Caco-2 (cell line): Measurements from ENCODE around the gene NT5C. TPM values are rescaled to one million over a fixed set of nuclear protein-coding genes. Genes with fewer than 3 reads are reported as not detected.

ENCODE experiments used
- BruUV-seq: library from RNA; stranded (reverse); fragments of 400-500 nt; replicated peaks from 2 replicates; lab custom pipeline; 2021; lab: Mats Ljungman, UMichigan
- CTCF ChIA-PET: fragments of 300-600 bp; sonication (Branson Sonifier 250); formaldehyde crosslinking; loops from one replicate; lab custom pipeline; 2022; ENCODE audit warnings: antibody characterized with exemption; lab: Charles Lee
- POLR2A ChIA-PET: fragments of 300-600 bp; sonication (Branson Sonifier 250); formaldehyde crosslinking; loops from one replicate; lab custom pipeline; 2022; ENCODE audit warnings: antibody characterized with exemption; lab: Charles Lee
- DNase-seq, 2 experiments: peaks; one replicate each; pipeline versions ENCODE4 v3.0.0 to v3.0.0-alpha.2; 2020 to 2022
- H3K27me3 ChIP-seq: replicated peaks from 2 replicates; pipeline ENCODE4 v1.6.0; 2011; ENCODE audit warnings: low read length; ENCODE audit not compliant: control insufficient read depth, insufficient read depth
- H3K36me3 ChIP-seq: 2 replicates; pipeline ENCODE4 v1.5.1; 2011; ENCODE audit warnings: low read length; ENCODE audit not compliant: control insufficient read depth, insufficient read depth
- H3K4me1 ChIP-seq: fragments of 250-450 bp; sonication (Bioruptor Pico); 2 replicates; pipeline ENCODE4 v1.5.1; 2020; ENCODE audit warnings: mild to moderate bottlenecking
- H3K4me3 ChIP-seq: 2 replicates; pipeline ENCODE4 v1.5.1; 2011; ENCODE audit warnings: low read depth, mild to moderate bottlenecking, control low read depth, low read length
- H3K9me3 ChIP-seq: fragments of 250-450 bp; sonication (Bioruptor Pico); 2 replicates; pipeline ENCODE4 v1.5.1; 2020; ENCODE audit warnings: mild to moderate bottlenecking, moderate library complexity
- H3K27ac Mint-ChIP-seq: one replicate; pipeline ENCODE4 v1.8.0; 2022; ENCODE audit warnings: mixed read lengths; ENCODE audit not compliant: unreplicated experiment
- H3K27me3 Mint-ChIP-seq: one replicate; pipeline ENCODE4 v1.8.0; 2022; ENCODE audit warnings: mixed read lengths; ENCODE audit not compliant: insufficient read depth, unreplicated experiment
- H3K36me3 Mint-ChIP-seq: one replicate; pipeline ENCODE4 v1.8.0; 2022; ENCODE audit warnings: mild to moderate bottlenecking, mixed read lengths; ENCODE audit not compliant: insufficient read depth, unreplicated experiment
- H3K4me1 Mint-ChIP-seq: one replicate; pipeline ENCODE4 v1.8.0; 2022; ENCODE audit warnings: low read depth, mixed read lengths; ENCODE audit not compliant: unreplicated experiment
- H3K4me3 Mint-ChIP-seq: one replicate; pipeline ENCODE4 v1.8.0; 2022; ENCODE audit warnings: mild to moderate bottlenecking, moderate library complexity, mixed read lengths; ENCODE audit not compliant: unreplicated experiment
- H3K9me3 Mint-ChIP-seq: one replicate; pipeline ENCODE4 v1.8.0; 2022; ENCODE audit warnings: mixed read lengths; ENCODE audit not compliant: unreplicated experiment
- CTCF ChIP-seq, 2 experiments: fragments of 200-600 bp in 1 of 2; IDR thresholded peaks; 1 replicate in 1 of 2; 2 replicates in 1 of 2; pipeline versions ENCODE4 v1.5.1 to v1.8.0; 2011 to 2022; ENCODE audit warnings: antibody characterized with exemption in 1 of 2, control low read depth in 1 of 2, inconsistent platforms in 1 of 2, low read depth in 1 of 2, low read length in 1 of 2, mild to moderate bottlenecking in 1 of 2, moderate library complexity in 1 of 2; ENCODE audit not compliant: insufficient read depth in 1 of 2, severe bottlenecking in 1 of 2, unreplicated experiment in 1 of 2
- intact Hi-C: fragments of 100-400 bp; cut with micrococcal nuclease; formaldehyde crosslinking; loops from one replicate; pipeline ENCODE4 v1.10.0; 2022; ENCODE audit not compliant: unreplicated experiment
- total RNA-seq: library from RNA; stranded (reverse); gene quantifications from 2 replicates; pipeline ENCODE4 v1.2.3, GENCODE V29; 2022

The NT5C gene
- total RNA-seq, 1 experiment from 2014 or later, result 68.4 TPM

GRCh38 chr17:75098861-75099260 lies 32.7 kb downstream of the NT5C start:
- POLR2A ChIA-PET, result no interaction called here
- Mint-ChIP-seq H3K9me3 (no peaks in the 10 kb centered on the region), H3K36me3 (peaks cover 54% of the 10 kb centered on the region), H3K27me3 (no peaks in the 10 kb centered on the region), H3K27ac (peak overlapping the region; percentile 95), H3K4me3 (no peak overlapping the region), H3K4me1 (peaks cover 25% of the 10 kb centered on the region)
- no peaks in the 10 kb centered on the region for H3K27me3 ChIP-seq
- no peak for DNase-seq
- no TSS peak for BruUV-seq
- no peaks in the 10 kb centered on the region for H3K9me3 ChIP-seq
- H3K4me3 ChIP-seq, result no peak overlapping the region
- no peak for TF ChIP-seq CTCF (IDR thresholded peaks at IDR 0.05; ENCODE audit: insufficient read depth in 1 of 2, low read depth in 1 of 2, low read length in 1 of 2, severe bottlenecking in 1 of 2, unreplicated experiment in 1 of 2)
- CTCF ChIA-PET, result interaction anchor here (0.9 to 1.2 kb wide), 3 partner anchors 11 to 21 kb away, joined by 3 to 4 read pairs (median 3); partner anchors contain the start of gene SLC16A5
- H3K4me1 ChIP-seq, result peaks cover 24% of the 10 kb centered on the region
- peaks cover 3% of the 10 kb centered on the region for H3K36me3 ChIP-seq
- intact Hi-C loops, result no loop called here

- peaks cover 60% of the 10 kb centered on the region for H3K36me3 Mint-ChIP-seq
- ChIA-PET POLR2A (no interaction called here), CTCF (no interaction called here)
- H3K27ac Mint-ChIP-seq, result peak overlapping the region; percentile 95
- no peaks in the 10 kb centered on the region for H3K9me3 ChIP-seq
- TF ChIP-seq CTCF (IDR thresholded peaks at IDR 0.05; ENCODE audit: insufficient read depth in 1 of 2, low read depth in 1 of 2, low read length in 1 of 2, severe bottlenecking in 1 of 2, unreplicated experiment in 1 of 2), result no peak
- H3K4me1 Mint-ChIP-seq, result peaks cover 35% of the 10 kb centered on the region
- no peak overlapping the region for H3K4me3 ChIP-seq
- H3K27me3 ChIP-seq, result no peaks in the 10 kb centered on the region
- peaks cover 3% of the 10 kb centered on the region for H3K36me3 ChIP-seq
- no peaks in the 10 kb centered on the region for H3K9me3 Mint-ChIP-seq
- peak overlapping the region; percentile 19 for H3K4me3 Mint-ChIP-seq
- intact Hi-C loops, result no loop called here
- H3K27me3 Mint-ChIP-seq, result no peaks in the 10 kb centered on the region
- H3K4me1 ChIP-seq, result peaks cover 34% of the 10 kb centered on the region
- DNase-seq, result no peak
- BruUV-seq, result no TSS peak
Measured at GRCh38 chr17:75097865-75098264, 33.7 kb downstream of the NT5C start.

GRCh38 chr17:75096082-75096625 lies 35.4 kb downstream of the NT5C start:
- Histone ChIP-seq H3K9me3 (no peaks in the 10 kb centered on the region), H3K4me1 (peaks cover 50% of the 10 kb centered on the region), H3K36me3 (peaks cover 3% of the 10 kb centered on the region), H3K4me3 (no peak overlapping the region), H3K27me3 (no peaks in the 10 kb centered on the region)
- Mint-ChIP-seq H3K4me1 (peaks cover 52% of the 10 kb centered on the region), H3K27me3 (no peaks in the 10 kb centered on the region), H3K27ac (peak overlapping the region; percentile 95), H3K4me3 (peak overlapping the region; percentile 36), H3K9me3 (no peaks in the 10 kb centered on the region), H3K36me3 (peaks cover 64% of the 10 kb centered on the region)
- DNase-seq, result peak; percentile 80 to 92
- no TSS peak for BruUV-seq
- CTCF ChIA-PET, result interaction anchor here (0.5 to 1.4 kb wide), 9 partner anchors 8 to 1214 kb away, joined by 3 to 10 read pairs (median 4); partner anchors contain the start of gene SLC16A5
- POLR2A ChIA-PET, result interaction anchor here (0.6 to 1.7 kb wide), 5 partner anchors 8 to 57 kb away, joined by 3 to 21 read pairs (median 3); partner anchors contain the start of genes ARMC7 and SLC16A5
- TF ChIP-seq CTCF (IDR thresholded peaks at IDR 0.05; ENCODE audit: insufficient read depth in 1 of 2, low read depth in 1 of 2, low read length in 1 of 2, severe bottlenecking in 1 of 2, unreplicated experiment in 1 of 2), result no peak
- intact Hi-C loops, result no loop called here
